Fibroblast of peridontal ligament (primary cell): ENCODE results near the gene KATNIP.
A peak's percentile ranks its signal among the peaks of the same experiment; 100 is the strongest.
"Not testable (repeated sequence)": the region's sequence is repeated elsewhere in the genome, so short reads cannot be mapped to it uniquely, and the experiment has no call there.

Experiments
- DNase-seq: peaks from one replicate; pipeline ENCODE4 v3.0.0-alpha.2; 2010; ENCODE audit errors: extremely low read depth

KATNIP gene

GRCh38 chr16:27534256-27534655 lies 15.7 kb upstream of the KATNIP start:
- DNase-seq, result no peak

GRCh38 chr16:27538528-27538927 lies 11.4 kb upstream of the KATNIP start:
- no peak for DNase-seq

- no peak for DNase-seq
Measured at GRCh38 chr16:27539120-27539519, 10.8 kb upstream of the KATNIP start.

- no peak for DNase-seq
Measured at GRCh38 chr16:27539636-27540035, 10.3 kb upstream of the KATNIP start.

- DNase-seq, result no peak
Measured at GRCh38 chr16:27543801-27544200, 6.1 kb upstream of the KATNIP start.

- no peak for DNase-seq
Measured at GRCh38 chr16:27544671-27545070, 5.3 kb upstream of the KATNIP start.

GRCh38 chr16:27547134-27547533 lies 2.8 kb upstream of the KATNIP start:
- peak; percentile 72 for DNase-seq

DNA sequence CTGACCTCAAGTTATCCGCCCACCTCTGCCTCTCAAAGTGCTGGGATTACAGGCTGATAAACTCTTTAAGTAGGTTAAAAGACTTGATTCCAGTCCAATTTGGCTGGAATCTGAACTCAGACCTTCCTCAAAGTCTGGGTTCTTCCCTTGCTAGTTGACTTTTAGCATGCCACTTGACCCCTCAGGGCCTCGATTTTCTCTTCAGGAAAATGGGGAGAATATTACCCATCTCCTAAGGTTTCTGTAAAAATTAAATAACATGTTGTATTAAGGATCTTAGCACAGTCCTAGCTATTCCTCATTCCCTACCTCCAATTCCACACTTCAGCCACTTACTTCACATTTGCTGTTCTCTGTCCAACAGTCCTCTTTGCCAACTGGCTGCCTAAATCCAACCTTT lies 2.1 kb upstream of the KATNIP start:
- no peak for DNase-seq

- no peak for DNase-seq
Measured at GRCh38 chr16:27549464-27549745, 539 bp upstream of the KATNIP start.

DNA sequence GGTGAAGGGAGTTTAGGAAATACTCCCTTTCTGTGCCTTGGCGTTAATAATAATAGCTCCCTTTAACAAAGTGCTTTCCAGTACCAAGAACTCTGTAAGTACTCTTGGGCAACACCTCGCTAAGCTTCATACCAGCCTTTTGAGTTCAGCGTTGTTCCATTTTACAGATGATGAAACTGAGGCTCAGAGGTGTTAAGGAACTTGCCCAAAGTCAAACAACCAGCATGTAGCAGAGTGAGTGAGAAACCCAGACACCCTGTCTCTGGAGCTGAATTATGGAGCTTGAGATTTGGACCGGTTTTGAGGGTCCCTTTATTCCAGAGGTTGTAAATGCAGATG lies 607 bp downstream of the KATNIP start:
- DNase-seq, result no peak

GRCh38 chr16:27551036-27551435 lies 1.1 kb downstream of the KATNIP start:
- peak; percentile 25 for DNase-seq

DNA sequence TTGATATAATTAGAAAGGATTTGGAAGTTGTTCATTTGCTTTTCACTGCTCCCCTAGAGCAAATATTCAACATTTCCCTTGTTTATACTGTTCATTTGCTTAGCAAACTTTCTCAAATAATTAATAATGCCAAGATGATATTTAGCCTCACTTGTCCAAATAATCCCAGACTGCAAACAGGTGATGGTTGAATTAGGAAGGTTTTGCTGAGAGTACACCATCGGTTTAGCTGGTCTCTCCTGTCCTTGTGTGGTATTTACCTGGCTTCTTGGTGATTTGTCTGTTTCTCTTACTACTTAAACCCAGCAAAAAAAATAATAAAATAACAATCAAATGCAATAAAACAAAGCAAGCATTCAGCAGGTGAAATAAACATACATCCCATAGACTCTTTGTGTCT lies 6.5 kb downstream of the KATNIP start:
- no peak for DNase-seq

- DNase-seq, result no peak
Measured at GRCh38 chr16:27558434-27558833, 8.5 kb downstream of the KATNIP start.

- DNase-seq, result no peak
Measured at GRCh38 chr16:27558932-27559331, 9.0 kb downstream of the KATNIP start.

DNA sequence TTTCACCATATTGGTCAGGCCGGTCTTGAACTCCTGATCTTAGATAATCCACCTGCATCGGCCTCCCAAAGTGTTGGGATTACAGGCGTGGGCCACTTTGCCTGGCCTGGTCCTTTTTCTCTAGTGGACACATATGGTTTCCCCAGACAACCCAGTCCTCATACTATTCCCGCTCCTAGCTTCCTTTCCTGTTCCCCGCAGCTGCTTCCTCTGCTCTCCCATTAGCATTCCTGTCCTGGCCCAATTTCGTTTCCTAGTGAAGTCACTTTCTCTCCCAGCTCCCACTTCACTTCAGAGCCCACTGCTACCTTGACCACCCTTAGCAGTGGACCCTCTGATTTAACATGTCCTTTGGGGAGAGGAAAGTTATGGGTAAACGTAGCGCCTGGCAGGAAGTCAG lies 11.3 kb downstream of the KATNIP start:
- DNase-seq, result no peak

- no peak for DNase-seq
Measured at GRCh38 chr16:27564224-27564623, 14.3 kb downstream of the KATNIP start.

GRCh38 chr16:27566417-27566816 lies 16.5 kb downstream of the KATNIP start:
- DNase-seq, result no peak

DNA sequence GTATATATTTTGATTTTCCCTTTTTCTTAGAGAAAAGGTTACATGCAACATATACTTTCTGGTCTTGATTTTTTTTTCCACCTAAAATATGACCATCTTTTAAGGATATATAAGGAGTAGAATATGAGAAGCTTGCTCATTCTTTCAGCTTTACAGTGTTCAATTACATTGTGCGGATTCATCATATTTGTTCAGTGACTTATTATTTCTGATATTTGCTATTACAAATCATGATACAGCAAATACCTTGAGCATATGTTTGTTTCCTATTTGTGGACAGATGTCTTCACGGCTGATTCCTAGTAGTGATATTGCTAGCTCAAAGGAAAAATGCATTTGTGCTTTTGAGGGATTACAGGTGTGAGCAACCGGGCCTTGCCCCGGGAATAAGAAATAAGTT lies 18.1 kb downstream of the KATNIP start:
- DNase-seq, result no peak

- DNase-seq, result not testable (repeated sequence)
Measured at GRCh38 chr16:27570986-27571385, 21.0 kb downstream of the KATNIP start.

DNA sequence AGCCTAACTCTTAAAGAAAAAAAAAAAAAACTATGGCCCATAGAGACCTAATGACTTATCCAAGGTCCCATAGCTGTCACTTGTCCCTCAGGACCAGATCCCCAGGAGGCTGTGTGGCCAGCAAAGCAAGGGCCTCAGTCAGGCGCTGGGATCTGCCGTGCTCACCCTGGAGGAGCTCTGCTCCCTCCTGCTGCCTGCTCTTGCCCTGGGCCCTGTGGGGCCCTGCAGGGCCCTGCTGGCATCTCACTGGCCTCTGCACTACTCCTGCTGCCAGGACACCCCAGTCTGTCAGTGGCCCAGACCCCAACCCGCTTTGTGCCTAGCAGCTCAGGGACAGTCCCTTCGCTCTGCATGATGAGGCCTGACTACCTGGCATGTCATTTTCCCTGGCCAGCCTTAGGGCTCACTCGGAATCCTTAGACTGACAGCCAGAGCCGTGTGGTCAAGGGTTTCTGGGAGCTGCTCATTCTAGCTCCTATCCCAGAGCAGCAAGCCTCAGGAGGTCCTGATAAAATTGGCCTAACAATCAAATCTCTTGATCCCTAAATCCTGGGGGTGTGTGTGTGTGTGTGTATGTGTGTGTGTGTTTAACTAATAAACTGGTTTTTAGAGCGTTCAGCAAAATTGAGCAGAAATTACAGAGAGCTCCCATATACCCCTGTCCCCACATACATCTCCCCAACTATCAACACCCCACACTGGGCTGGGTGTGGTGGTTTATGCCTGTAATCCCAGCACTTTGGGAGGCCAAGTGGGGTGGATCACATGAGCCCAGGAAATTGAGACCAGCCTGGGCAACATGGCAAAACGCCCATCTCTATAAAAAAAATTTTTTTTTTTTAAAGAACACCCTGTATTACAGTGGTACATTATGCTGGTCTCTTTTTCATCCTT lies 21.7 kb downstream of the KATNIP start:
- DNase-seq, result no peak

- peak; percentile 36 for DNase-seq
Measured at GRCh38 chr16:27572711-27573110, 22.8 kb downstream of the KATNIP start.

- no peak for DNase-seq
Measured at GRCh38 chr16:27576729-27577128, 26.8 kb downstream of the KATNIP start.

- peak; percentile 43 for DNase-seq
Measured at GRCh38 chr16:27579087-27579980, 29.4 kb downstream of the KATNIP start.
